Measurements from ENCODE around the gene NF2.

GRCh38 chr22:29651652-29652051 lies 48.2 kb downstream of the NF2 start:
- TF ChIP-seq CUX1 (IDR thresholded peaks at IDR 0.05; ENCODE audit: insufficient replicate concordance, low read depth, low read length) (no peak), EZH2 (IDR thresholded peaks at IDR 0.05; ENCODE audit: borderline replicate concordance, control insufficient read depth, low read depth, low read length) (no peak), SIN3A (IDR thresholded peaks at IDR 0.05; ENCODE audit: low read depth, low read length) (no peak)

Measured in GM12878 (cell line).